DND-41 (cell line): Measurements from ENCODE around the gene CD7.

Experiments
- EZH2 ChIP-seq: IDR thresholded peaks from 3 replicates; pipeline ENCODE4 v1.6.1; 2012; ENCODE audit warnings: borderline replicate concordance, low read depth, mild to moderate bottlenecking, moderate library complexity, low read length, inconsistent platforms; ENCODE audit not compliant: severe bottlenecking
- TF ChIP-seq, protein P1 (sequence below): IDR thresholded peaks from 2 replicates; pipeline ENCODE4 v1.5.1; 2012; ENCODE audit warnings: borderline replicate concordance, low read length, moderate library complexity, mild to moderate bottlenecking; ENCODE audit not compliant: poor library complexity, severe bottlenecking; ENCODE audit errors: extremely low read depth

DNA sequence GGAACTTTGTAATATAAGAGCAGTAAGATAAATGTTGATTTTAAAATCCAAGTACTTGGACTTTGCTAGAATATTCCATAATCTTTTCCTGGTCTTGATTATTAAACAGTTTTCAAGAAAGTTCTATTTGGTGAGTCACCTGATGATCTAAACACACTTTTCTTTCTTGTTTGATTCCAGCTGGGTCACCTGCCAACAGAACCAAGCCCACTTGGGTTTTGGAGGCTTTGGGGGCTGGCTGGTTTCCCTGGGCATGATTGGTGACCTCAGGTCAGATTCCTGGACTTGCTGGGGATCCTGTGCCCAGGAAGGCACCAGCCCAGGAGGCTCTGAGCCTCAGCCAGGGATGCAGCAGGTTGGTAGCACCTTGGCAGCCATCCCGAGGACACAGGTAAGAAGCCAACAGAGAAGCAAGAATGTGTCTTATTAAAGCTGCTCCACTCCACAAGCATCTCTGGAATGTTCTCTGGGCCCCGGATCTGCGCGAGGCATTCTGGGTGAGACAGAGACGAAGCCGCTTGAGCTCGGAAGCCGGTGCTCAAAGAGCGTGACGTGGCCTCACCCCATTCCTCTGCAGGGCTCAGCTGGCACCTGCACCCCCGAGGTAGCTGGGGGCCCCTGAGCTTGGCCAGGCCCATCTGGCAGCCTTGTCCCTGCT, 38.5 kb upstream of the CD7 start:
- TF ChIP-seq, protein P1, sequence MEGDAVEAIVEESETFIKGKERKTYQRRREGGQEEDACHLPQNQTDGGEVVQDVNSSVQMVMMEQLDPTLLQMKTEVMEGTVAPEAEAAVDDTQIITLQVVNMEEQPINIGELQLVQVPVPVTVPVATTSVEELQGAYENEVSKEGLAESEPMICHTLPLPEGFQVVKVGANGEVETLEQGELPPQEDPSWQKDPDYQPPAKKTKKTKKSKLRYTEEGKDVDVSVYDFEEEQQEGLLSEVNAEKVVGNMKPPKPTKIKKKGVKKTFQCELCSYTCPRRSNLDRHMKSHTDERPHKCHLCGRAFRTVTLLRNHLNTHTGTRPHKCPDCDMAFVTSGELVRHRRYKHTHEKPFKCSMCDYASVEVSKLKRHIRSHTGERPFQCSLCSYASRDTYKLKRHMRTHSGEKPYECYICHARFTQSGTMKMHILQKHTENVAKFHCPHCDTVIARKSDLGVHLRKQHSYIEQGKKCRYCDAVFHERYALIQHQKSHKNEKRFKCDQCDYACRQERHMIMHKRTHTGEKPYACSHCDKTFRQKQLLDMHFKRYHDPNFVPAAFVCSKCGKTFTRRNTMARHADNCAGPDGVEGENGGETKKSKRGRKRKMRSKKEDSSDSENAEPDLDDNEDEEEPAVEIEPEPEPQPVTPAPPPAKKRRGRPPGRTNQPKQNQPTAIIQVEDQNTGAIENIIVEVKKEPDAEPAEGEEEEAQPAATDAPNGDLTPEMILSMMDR, result no peak
- no peak for TF ChIP-seq EZH2
